SK-N-SH (cell line): ENCODE results near the gene TULP3.

ENCODE experiments used
- CTCF ChIP-seq: fragments of 200-600 bp; sonication (generic); IDR thresholded peaks from 2 replicates; pipeline ENCODE4 v1.6.1; 2017; ENCODE audit warnings: antibody characterized with exemption, mild to moderate bottlenecking, moderate library complexity
- ELF1 ChIP-seq: IDR thresholded peaks from 2 replicates; pipeline ENCODE4 v1.4.0; 2012
- MXI1 ChIP-seq: IDR thresholded peaks from 2 replicates; pipeline ENCODE4 v1.6.1; 2012; ENCODE audit warnings: mild to moderate bottlenecking, low read depth, low read length, improper control_type of control experiment
- PBX3 ChIP-seq: IDR thresholded peaks from 2 replicates; pipeline ENCODE4; 2012
- RAD21 ChIP-seq: IDR thresholded peaks from 2 replicates; pipeline ENCODE4 v1.6.1; 2012; ENCODE audit warnings: mild to moderate bottlenecking, low read length
- RFX5 ChIP-seq: IDR thresholded peaks from 2 replicates; pipeline ENCODE4 v1.6.1; 2012; ENCODE audit warnings: mild to moderate bottlenecking, improper control_type of control experiment, low read length
- TAF1 ChIP-seq: IDR thresholded peaks from 2 replicates; pipeline ENCODE4 v1.6.1; 2012; ENCODE audit warnings: low read depth, mild to moderate bottlenecking, low read length, moderate library complexity, borderline replicate concordance
- TCF12 ChIP-seq: IDR thresholded peaks from 2 replicates; pipeline ENCODE4 v1.4.0; 2012
- USF2 ChIP-seq: fragments of 150-350 bp; IDR thresholded peaks from 2 replicates; pipeline ENCODE4 v1.6.1; 2017; ENCODE audit warnings: antibody characterized with exemption, low read length, low read depth, borderline replicate concordance

- TF ChIP-seq RAD21 (no peak), CTCF (no peak), PBX3 (no peak), TCF12 (no peak), TAF1 (no peak), MXI1 (no peak), RFX5 (no peak), USF2 (no peak), ELF1 (no peak)
These were observed 91.7 kb downstream of the TULP3 start for GRCh38 chr12:2982361-2982760.
